ENCODE measurements around the gene LEPROT. TPM values are rescaled to one million over a fixed set of nuclear protein-coding genes. Genes with fewer than 3 reads are reported as not detected.

Gene LEPROT
- polyA plus RNA-seq, 1 donor from 2014 or later = 39.2 TPM

DNA sequence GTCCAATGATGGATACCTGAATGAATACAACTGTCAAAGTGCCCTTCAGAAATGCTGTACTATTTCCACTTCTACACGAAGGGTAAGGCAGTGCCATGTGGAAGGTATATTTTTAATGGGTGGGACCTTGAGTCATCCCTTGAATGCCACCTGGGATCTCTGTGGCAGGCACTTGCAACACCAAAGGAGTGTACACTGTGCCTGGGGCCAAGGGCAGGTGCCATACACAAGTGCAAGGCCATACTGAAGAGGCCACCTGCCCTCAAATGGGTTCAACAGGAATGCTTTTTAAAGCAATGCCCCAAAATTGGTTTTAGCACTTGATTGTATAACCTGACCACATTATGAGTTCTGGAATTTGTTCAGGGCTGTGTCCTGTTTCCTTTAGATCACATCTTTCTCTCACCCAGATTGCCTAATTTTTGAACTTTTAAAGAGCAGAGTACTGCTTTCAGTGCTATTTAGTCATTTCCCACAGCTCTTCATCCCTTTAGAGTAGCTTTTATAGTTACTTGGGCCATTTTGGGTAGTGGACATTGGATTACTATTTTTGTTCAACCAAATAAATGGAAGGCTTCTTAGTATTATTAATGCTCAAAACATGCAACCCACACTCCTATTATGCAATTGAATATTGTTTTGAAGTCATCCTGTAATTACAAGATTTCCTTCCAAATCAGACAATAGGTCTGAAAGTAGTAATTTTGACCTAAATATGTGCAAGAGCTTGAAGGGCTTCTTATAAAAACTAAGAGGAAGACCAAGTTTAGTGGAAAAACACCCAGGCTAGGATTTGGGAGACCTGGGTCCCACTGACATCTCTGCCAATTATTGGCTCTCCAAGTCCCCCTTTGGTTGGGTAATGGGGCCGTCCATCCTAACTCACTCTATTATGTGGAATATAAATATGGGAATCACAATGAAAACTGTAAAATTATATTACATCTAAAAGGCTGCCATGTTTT lies 57.2 kb downstream of the LEPROT start:
- Histone ChIP-seq H3K79me2 (replicated peaks; ENCODE audit: insufficient read depth, low read length) (no peaks in the 10 kb centered on the region), H3K9me2 (ENCODE audit: insufficient read depth, low read length) (no peaks in the 10 kb centered on the region), H3K27me3 (ENCODE audit: insufficient read depth, low read depth, low read length) (no peaks in the 10 kb centered on the region), H3K4me3 (ENCODE audit: low read length) (no peak overlapping the region), H3K27ac (ENCODE audit: low read length) (no peak overlapping the region), H3K4me2 (ENCODE audit: low read length) (no peak overlapping the region), H3K9ac (ENCODE audit: low read length) (no peak overlapping the region), H3F3A (ENCODE audit: insufficient read depth, low read length, poor library complexity, severe bottlenecking) (no peaks in the 10 kb centered on the region), H3K36me3 (ENCODE audit: insufficient read depth, low read length) (no peaks in the 10 kb centered on the region), H2AFZ (ENCODE audit: low read depth, low read length) (no peak overlapping the region), H3K9me3 (ENCODE audit: low read length) (no peaks in the 10 kb centered on the region), H4K20me1 (ENCODE audit: insufficient read depth) (no peaks in the 10 kb centered on the region)
- TF ChIP-seq TAF1 (IDR thresholded peaks at IDR 0.05; ENCODE audit: low read depth) = no peak
- TF ChIP-seq EP300 (conservative IDR thresholded peaks at IDR 0.05; ENCODE audit: poor library complexity, severe bottlenecking) = no peak

DNA sequence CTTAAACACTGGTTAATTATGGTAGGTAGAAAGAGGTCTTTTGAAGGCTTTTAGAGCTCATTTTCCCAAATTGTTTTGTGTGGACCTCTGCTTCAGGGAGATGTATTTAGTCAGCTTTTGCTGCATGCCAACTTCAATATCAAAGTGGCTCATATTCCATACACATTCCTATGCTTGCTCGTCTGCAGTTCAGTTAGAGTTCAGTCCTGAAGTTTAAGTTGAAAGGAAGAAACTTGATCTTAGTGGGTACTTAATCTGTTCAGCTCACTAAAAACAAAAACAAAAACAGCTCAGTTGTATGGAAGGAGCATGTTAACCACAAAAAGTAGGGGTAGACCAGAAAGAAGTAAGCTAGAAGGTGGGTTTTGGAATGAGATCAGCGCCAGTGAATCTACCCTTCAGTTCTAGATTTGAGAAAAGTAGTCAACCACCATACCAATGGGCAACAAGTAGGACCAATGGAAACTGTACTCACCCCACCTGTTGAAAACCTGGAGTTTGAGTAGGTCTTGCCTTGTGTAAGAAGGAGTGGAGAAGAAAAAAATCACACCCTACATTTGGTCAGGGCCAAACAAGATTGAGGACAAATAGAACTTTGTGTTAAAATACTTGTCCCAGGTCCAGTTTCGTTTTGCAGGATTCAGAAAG lies 58.0 kb downstream of the LEPROT start:
- Histone ChIP-seq H3F3A (ENCODE audit: insufficient read depth, low read length, poor library complexity, severe bottlenecking) (no peaks in the 10 kb centered on the region), H3K27ac (ENCODE audit: low read length) (no peak overlapping the region), H3K9ac (ENCODE audit: low read length) (no peak overlapping the region), H3K4me3 (ENCODE audit: low read length) (no peak overlapping the region), H3K36me3 (ENCODE audit: insufficient read depth, low read length) (no peaks in the 10 kb centered on the region), H2AFZ (ENCODE audit: low read depth, low read length) (no peak overlapping the region), H3K27me3 (ENCODE audit: insufficient read depth, low read depth, low read length) (no peaks in the 10 kb centered on the region), H4K20me1 (ENCODE audit: insufficient read depth) (no peaks in the 10 kb centered on the region), H3K9me2 (ENCODE audit: insufficient read depth, low read length) (no peaks in the 10 kb centered on the region), H3K9me3 (ENCODE audit: low read length) (no peaks in the 10 kb centered on the region), H3K79me2 (replicated peaks; ENCODE audit: insufficient read depth, low read length) (no peaks in the 10 kb centered on the region), H3K4me2 (ENCODE audit: low read length) (no peak overlapping the region)
- no peak for TF ChIP-seq MXI1 (conservative IDR thresholded peaks at IDR 0.05; ENCODE audit: poor library complexity, severe bottlenecking)
- no peak for TF ChIP-seq RAD21 (conservative IDR thresholded peaks at IDR 0.05)

DNA sequence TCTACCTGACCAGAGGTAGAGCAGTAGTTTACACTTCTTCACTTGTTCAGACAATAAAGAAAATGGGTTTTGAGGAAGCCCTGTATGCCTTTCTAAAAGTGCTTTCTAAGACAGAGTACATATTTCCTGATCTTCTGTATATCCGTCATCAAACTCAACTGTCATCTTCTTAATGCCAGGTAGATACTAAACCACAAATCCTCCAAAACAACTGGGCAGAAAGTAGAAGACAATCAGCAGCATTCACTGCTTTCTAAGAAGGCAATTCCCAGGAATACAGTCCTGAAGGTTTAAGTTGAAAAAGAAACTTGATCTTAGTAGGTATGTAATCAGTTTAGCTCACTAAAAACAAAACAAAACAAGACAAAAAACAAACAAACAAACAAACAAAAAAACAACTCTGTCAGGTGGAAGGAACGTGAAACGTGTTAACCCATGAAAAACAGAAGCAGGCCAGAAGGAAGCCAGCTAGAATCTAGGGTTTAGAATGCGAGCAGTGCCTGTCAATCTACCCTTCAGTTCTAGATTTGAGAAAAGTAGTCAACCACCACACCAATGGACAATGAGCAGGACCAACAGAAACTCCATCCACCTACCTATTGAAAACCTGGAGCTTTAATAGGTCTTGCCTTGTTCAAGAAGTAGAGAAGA lies 59.2 kb downstream of the LEPROT start:
- H2AFZ ChIP-seq (ENCODE audit: low read depth, low read length) = no peak overlapping the region
- no peaks in the 10 kb centered on the region for H3K27me3 ChIP-seq (ENCODE audit: insufficient read depth, low read depth, low read length)
- H3F3A ChIP-seq (ENCODE audit: insufficient read depth, low read length, poor library complexity, severe bottlenecking) = no peaks in the 10 kb centered on the region
- no peaks in the 10 kb centered on the region for H3K79me2 ChIP-seq (replicated peaks; ENCODE audit: insufficient read depth, low read length)
- H3K9me2 ChIP-seq (ENCODE audit: insufficient read depth, low read length) = no peaks in the 10 kb centered on the region
- H3K9me3 ChIP-seq (ENCODE audit: low read length) = no peaks in the 10 kb centered on the region
- no peaks in the 10 kb centered on the region for H4K20me1 ChIP-seq (ENCODE audit: insufficient read depth)
- no peak overlapping the region for H3K27ac ChIP-seq (ENCODE audit: low read length)
- no peaks in the 10 kb centered on the region for H3K36me3 ChIP-seq (ENCODE audit: insufficient read depth, low read length)
- no peak overlapping the region for H3K9ac ChIP-seq (ENCODE audit: low read length)
- no peak overlapping the region for H3K4me3 ChIP-seq (ENCODE audit: low read length)
- TF ChIP-seq RAD21 (conservative IDR thresholded peaks at IDR 0.05) (no peak), EP300 (conservative IDR thresholded peaks at IDR 0.05; ENCODE audit: poor library complexity, severe bottlenecking) (no peak), SMC3 (conservative IDR thresholded peaks at IDR 0.05; ENCODE audit: poor library complexity) (no peak), POLR2AphosphoS5 (IDR thresholded peaks at IDR 0.05) (no peak), TAF1 (IDR thresholded peaks at IDR 0.05; ENCODE audit: low read depth) (no peak), EZH2 (IDR thresholded peaks at IDR 0.05; ENCODE audit: borderline replicate concordance, insufficient read depth, low read length, poor library complexity, severe bottlenecking) (no peak)
- TF ChIP-seq, protein P1, sequence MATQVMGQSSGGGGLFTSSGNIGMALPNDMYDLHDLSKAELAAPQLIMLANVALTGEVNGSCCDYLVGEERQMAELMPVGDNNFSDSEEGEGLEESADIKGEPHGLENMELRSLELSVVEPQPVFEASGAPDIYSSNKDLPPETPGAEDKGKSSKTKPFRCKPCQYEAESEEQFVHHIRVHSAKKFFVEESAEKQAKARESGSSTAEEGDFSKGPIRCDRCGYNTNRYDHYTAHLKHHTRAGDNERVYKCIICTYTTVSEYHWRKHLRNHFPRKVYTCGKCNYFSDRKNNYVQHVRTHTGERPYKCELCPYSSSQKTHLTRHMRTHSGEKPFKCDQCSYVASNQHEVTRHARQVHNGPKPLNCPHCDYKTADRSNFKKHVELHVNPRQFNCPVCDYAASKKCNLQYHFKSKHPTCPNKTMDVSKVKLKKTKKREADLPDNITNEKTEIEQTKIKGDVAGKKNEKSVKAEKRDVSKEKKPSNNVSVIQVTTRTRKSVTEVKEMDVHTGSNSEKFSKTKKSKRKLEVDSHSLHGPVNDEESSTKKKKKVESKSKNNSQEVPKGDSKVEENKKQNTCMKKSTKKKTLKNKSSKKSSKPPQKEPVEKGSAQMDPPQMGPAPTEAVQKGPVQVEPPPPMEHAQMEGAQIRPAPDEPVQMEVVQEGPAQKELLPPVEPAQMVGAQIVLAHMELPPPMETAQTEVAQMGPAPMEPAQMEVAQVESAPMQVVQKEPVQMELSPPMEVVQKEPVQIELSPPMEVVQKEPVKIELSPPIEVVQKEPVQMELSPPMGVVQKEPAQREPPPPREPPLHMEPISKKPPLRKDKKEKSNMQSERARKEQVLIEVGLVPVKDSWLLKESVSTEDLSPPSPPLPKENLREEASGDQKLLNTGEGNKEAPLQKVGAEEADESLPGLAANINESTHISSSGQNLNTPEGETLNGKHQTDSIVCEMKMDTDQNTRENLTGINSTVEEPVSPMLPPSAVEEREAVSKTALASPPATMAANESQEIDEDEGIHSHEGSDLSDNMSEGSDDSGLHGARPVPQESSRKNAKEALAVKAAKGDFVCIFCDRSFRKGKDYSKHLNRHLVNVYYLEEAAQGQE (IDR thresholded peaks at IDR 0.05; ENCODE audit: borderline replicate concordance) = no peak
- no peak overlapping the region for H3K4me2 ChIP-seq (ENCODE audit: low read length)

Data from neural cell (in vitro differentiated cells).